Uterus (tissue), 4 donors: Measurements from ENCODE around the gene CNOT3. TPM values are rescaled to one million over a fixed set of nuclear protein-coding genes. Genes with fewer than 3 reads are reported as not detected.
"Not testable (repeated sequence)": the region's sequence is repeated elsewhere in the genome, so short reads cannot be mapped to it uniquely, and the experiment has no call there.

Experiments
- DNase-seq, 2 donors: peaks; one replicate each; pipeline ENCODE4 v3.0.0-alpha.2; 2019 to 2020
- H3K27ac ChIP-seq, 2 donors: fragments of 200-600 bp; sonication (generic); 1 replicate in 1 of 2; 2 replicates in 1 of 2; pipeline ENCODE4 v1.5.1; 2016 to 2018
- H3K27me3 ChIP-seq, 2 donors: fragments of 200-600 bp; sonication (generic); one replicate each; pipeline ENCODE4 v1.5.1; 2018 to 2019; ENCODE audit warnings: control low read depth in 1 of 2
- H3K36me3 ChIP-seq, 2 donors: fragments of 200-600 bp; sonication (generic); one replicate each; pipeline ENCODE4 v1.5.1; 2019; ENCODE audit warnings: control low read depth in 1 of 2
- H3K4me1 ChIP-seq, 2 donors: fragments of 200-600 bp; sonication (generic); one replicate each; pipeline ENCODE4 v1.5.1; 2018 to 2019; ENCODE audit warnings: control low read depth in 1 of 2
- H3K4me3 ChIP-seq, 2 donors: fragments of 200-600 bp; sonication (generic); 1 replicate in 1 of 2; 2 replicates in 1 of 2; pipeline ENCODE4 v1.5.1; 2018 to 2019; ENCODE audit warnings: mild to moderate bottlenecking in 1 of 2
- H3K9me3 ChIP-seq, 2 donors: fragments of 200-600 bp; sonication (generic); one replicate each; pipeline ENCODE4 v1.5.1; 2019; ENCODE audit warnings: control low read depth in 1 of 2
- CTCF ChIP-seq, 4 experiments: fragments of 200-600 bp in 2 of 4; fragments of 450-650 bp in 2 of 4; sonication (generic) in 2 of 4; IDR thresholded peaks; one replicate each; pipeline ENCODE4 v1.5.1; 2016 to 2019; ENCODE audit warnings: antibody characterized with exemption in 4 of 4, mild to moderate bottlenecking in 2 of 4, moderate library complexity in 1 of 4
- POLR2A ChIP-seq, 2 donors: fragments of 450-650 bp; IDR thresholded peaks; one replicate each; pipeline ENCODE4 v1.6.1; 2016; ENCODE audit warnings: antibody characterized with exemption in 2 of 2, mild to moderate bottlenecking in 1 of 2, moderate library complexity in 1 of 2
- intact Hi-C: fragments of 100-400 bp; cut with DNase I; formaldehyde crosslinking; loops from one replicate; pipeline ENCODE4 v1.15.1; 2023; ENCODE audit warnings: low total_unique reads
- total RNA-seq, 4 donors: library from RNA; depleted of rRNA in 3 of 4; stranded (reverse); fragments of >200 nt in 3 of 4; gene quantifications; one replicate each; pipeline versions ENCODE4 v1.1.0 to v1.2.4, GENCODE V29; 2014 to 2023
- donor health status: DM: yes; HTN: yes; CAD: no.

Gene CNOT3
- total RNA-seq, 4 donors from 2014 or later: 0.88 to 41.6 (median 9.9) TPM

- no peaks in the 10 kb centered on the region for H3K9me3 ChIP-seq
- intact Hi-C loops: no loop called here
- H3K4me3 ChIP-seq: no peak overlapping the region
- TF ChIP-seq POLR2A (IDR thresholded peaks at IDR 0.05) (no peak), CTCF (IDR thresholded peaks at IDR 0.05) (no peak)
- no peaks in the 10 kb centered on the region for H3K4me1 ChIP-seq
- no peaks in the 10 kb centered on the region for H3K36me3 ChIP-seq
- H3K27ac ChIP-seq: no peak overlapping the region
- DNase-seq: no peak
- H3K27me3 ChIP-seq: no peaks in the 10 kb centered on the region
Measured at GRCh38 chr19:54179921-54180461, 42.4 kb downstream of the CNOT3 start.

GRCh38 chr19:54180691-54181091, 43.1 kb downstream of the CNOT3 start:
- H3K9me3 ChIP-seq: no peaks in the 10 kb centered on the region
- TF ChIP-seq CTCF (IDR thresholded peaks at IDR 0.05) (no peak), POLR2A (IDR thresholded peaks at IDR 0.05) (no peak)
- H3K4me1 ChIP-seq: no peaks in the 10 kb centered on the region
- intact Hi-C loops: no loop called here
- no peak overlapping the region for H3K27ac ChIP-seq
- no peak for DNase-seq
- no peak overlapping the region for H3K4me3 ChIP-seq
- no peaks in the 10 kb centered on the region for H3K27me3 ChIP-seq
- no peaks in the 10 kb centered on the region for H3K36me3 ChIP-seq

GRCh38 chr19:54181894-54182293, 44.3 kb downstream of the CNOT3 start:
- H3K27me3 ChIP-seq, H3K36me3 ChIP-seq, H3K27ac ChIP-seq, intact Hi-C loops, H3K9me3 ChIP-seq, H3K4me3 ChIP-seq, DNase-seq, H3K4me1 ChIP-seq: not testable (repeated sequence)

- Histone ChIP-seq H3K27ac (no peak overlapping the region), H3K4me1 (peaks cover 0 to 5% of the 10 kb centered on the region in 2 donors), H3K36me3 (no peaks in the 10 kb centered on the region), H3K4me3 (no peak overlapping the region), H3K9me3 (no peaks in the 10 kb centered on the region), H3K27me3 (no peaks in the 10 kb centered on the region)
- TF ChIP-seq POLR2A (IDR thresholded peaks at IDR 0.05) (no peak), CTCF (IDR thresholded peaks at IDR 0.05) (no peak)
- DNase-seq: no peak
- intact Hi-C loops: no loop called here
Measured at GRCh38 chr19:54183431-54183830, 45.9 kb downstream of the CNOT3 start.

- H3K4me3 ChIP-seq: no peak overlapping the region
- no peaks in the 10 kb centered on the region for H3K36me3 ChIP-seq
- H3K9me3 ChIP-seq: no peaks in the 10 kb centered on the region
- no peak overlapping the region for H3K27ac ChIP-seq
- DNase-seq: no peak
- peaks cover 0 to 7% of the 10 kb centered on the region in 2 donors for H3K4me1 ChIP-seq
- no peak for TF ChIP-seq POLR2A (IDR thresholded peaks at IDR 0.05)
- no peak for TF ChIP-seq CTCF (IDR thresholded peaks at IDR 0.05)
- H3K27me3 ChIP-seq: no peaks in the 10 kb centered on the region
- intact Hi-C loops: no loop called here
Measured at GRCh38 chr19:54186351-54186750, 48.8 kb downstream of the CNOT3 start.

- Histone ChIP-seq H3K27me3 (no peaks in the 10 kb centered on the region), H3K36me3 (no peaks in the 10 kb centered on the region), H3K4me1 (peaks cover 0 to 12% of the 10 kb centered on the region in 2 donors), H3K27ac (no peak overlapping the region), H3K4me3 (no peak overlapping the region), H3K9me3 (no peaks in the 10 kb centered on the region)
- no peak for DNase-seq
- TF ChIP-seq CTCF (IDR thresholded peaks at IDR 0.05) (no peak), POLR2A (IDR thresholded peaks at IDR 0.05) (no peak)
- intact Hi-C loops: no loop called here
Measured at GRCh38 chr19:54186934-54187381, 49.4 kb downstream of the CNOT3 start.
